Pancreas (tissue), 10 donors: ENCODE results near the gene SPATS2. TPM values are rescaled to one million over a fixed set of nuclear protein-coding genes. Genes with fewer than 3 reads are reported as not detected.

Experiments
- ATAC-seq, 4 donors: fragments of 200-7000 bp; cut with Tn5 transposase; one replicate each; pipeline versions ENCODE4 v1.8.0 to v1.9.1; 2020; ENCODE audit warnings: mild to moderate bottlenecking in 4 of 4, moderate library complexity in 4 of 4
- DNase-seq, 6 donors: peaks; one replicate each; pipeline ENCODE4 v3.0.0-alpha.2; 2020
- FAIRE-seq: peaks from 2 replicates; lab custom pipeline; 2012; peaks lifted over from hg19 to GRCh38; lab: Jason Lieb, UNC
- H3K27ac ChIP-seq, 4 donors: fragments of 200-600 bp; sonication (generic); 1 replicate in 3 of 4; 2 replicates in 1 of 4; pipeline versions ENCODE4 v1.5.0 to v1.8.0; 2020
- H3K27me3 ChIP-seq, 4 donors: fragments of 200-600 bp; one replicate each; pipeline ENCODE4 v1.8.0; 2021
- H3K36me3 ChIP-seq, 3 donors: fragments of 200-600 bp; sonication (generic) in 1 of 3; one replicate each; pipeline versions ENCODE4 v1.5.0 to v1.8.0; 2020 to 2021
- H3K4me1 ChIP-seq, 3 donors: fragments of 200-600 bp; one replicate each; pipeline ENCODE4 v1.8.0; 2021
- H3K4me3 ChIP-seq, 4 donors: fragments of 200-600 bp; sonication (generic) in 2 of 4; one replicate each; pipeline versions ENCODE4 v1.5.0 to v1.8.0; 2020 to 2021
- H3K9me3 ChIP-seq, 4 donors: fragments of 200-600 bp; one replicate each; pipeline ENCODE4 v1.8.0; 2021
- WGBS, 2 donors: extraction: QIAGEN DNeasy Blood & Tissue Kit; methylation state at CpG; one replicate each; pipeline ENCODE4 v1.1.7; 2013; 5-methylcytosine and 5-hydroxymethylcytosine counted together
- intact Hi-C, 3 donors: fragments of 100-400 bp; cut with DNase I; formaldehyde crosslinking; loops; one replicate each; pipeline versions ENCODE4 v1.11.1 to v1.14.2; 2022
- polyA plus RNA-seq, 2 donors: library from polyadenylated mRNA; stranded (reverse); fragments of 200-250 nt; gene quantifications; one replicate each; pipeline ENCODE4 v1.2.3, GENCODE V29; 2013
- total RNA-seq, 6 donors: library from RNA; stranded (reverse); fragmentation: NEBNext Ultra II Directional in 4 of 6; extraction: Animal tissue kit (Norgen Biotek cat#: 25700) in 4 of 6; gene quantifications; one replicate each; pipeline versions ENCODE4 v1.2.1 to v1.2.4, GENCODE V29; 2021 to 2023
- TF ChIP-seq, protein P1 (sequence below), 4 donors: fragments of 200-600 bp; sonication (generic) in 3 of 4; IDR thresholded peaks; one replicate each; pipeline versions ENCODE4 v1.5.0 to v1.8.0; 2021; ENCODE audit warnings: antibody characterized with exemption in 4 of 4
- donor health status: healthy with polysubstance abuse.
- donor health status: DM: no; HTN: no; CAD: no; lungs with moderate emphysema.
- donor health status: DM: no; HTN: no; CAD: no.
- donor health status: control.
- donor health status: control.
- donor health status: Bipolar disorder and iron deficiency.
- donor health status: DM: yes; HTN: yes; CAD: no.
- donor health status: DM: no; HTN: no; CAD: no.
- donor health status: DM: no; HTN: no; CAD: no.
- donor health status: DM: yes; HTN: yes; CAD: no.

Gene SPATS2
- total and polyA plus RNA-seq, 8 donors, result 7.2 to 12.5 (median 9.4) TPM

DNA sequence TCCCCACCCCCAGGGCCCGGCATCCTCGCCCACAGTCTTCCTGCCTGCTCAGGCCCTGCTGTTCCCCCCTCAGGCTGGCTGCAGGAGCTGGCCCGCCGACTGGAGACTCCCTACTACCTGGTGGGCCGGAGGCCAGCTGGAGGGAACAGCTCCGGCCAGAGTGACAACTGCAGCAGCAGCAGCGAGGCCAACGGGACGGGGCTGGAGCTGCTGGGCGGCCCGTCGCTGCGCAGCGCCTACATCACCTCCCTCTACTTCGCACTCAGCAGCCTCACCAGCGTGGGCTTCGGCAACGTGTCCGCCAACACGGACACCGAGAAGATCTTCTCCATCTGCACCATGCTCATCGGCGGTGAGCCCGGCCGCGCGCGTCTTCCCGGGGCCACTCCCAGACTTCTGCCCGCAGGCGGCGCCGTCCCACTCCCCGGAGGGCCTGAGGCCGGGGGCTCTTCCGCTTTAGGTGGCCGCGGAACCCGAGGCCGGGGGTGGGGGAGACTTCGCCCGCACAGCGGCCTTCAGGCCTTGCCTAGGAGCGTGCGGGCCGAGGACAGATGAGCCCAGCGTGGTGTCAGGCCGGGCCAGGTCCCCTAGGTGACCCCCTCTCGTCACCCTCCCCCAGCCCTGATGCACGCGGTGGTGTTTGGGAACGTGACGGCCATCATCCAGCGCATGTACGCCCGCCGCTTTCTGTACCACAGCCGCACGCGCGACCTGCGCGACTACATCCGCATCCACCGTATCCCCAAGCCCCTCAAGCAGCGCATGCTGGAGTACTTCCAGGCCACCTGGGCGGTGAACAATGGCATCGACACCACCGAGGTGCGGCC lies 181.8 kb downstream of the SPATS2 start:
- Histone ChIP-seq H3K9me3 (no peaks in the 10 kb centered on the region), H3K4me3 (peak overlapping the region in 1 of 4 donors; percentile 29), H3K27ac (no peak overlapping the region), H3K4me1 (peaks cover 12 to 24% (median 22%) of the 10 kb centered on the region in 3 donors), H3K27me3 (no peaks in the 10 kb centered on the region), H3K36me3 (no peaks in the 10 kb centered on the region)
- intact Hi-C loops, result no loop called here
- TF ChIP-seq, protein P1, sequence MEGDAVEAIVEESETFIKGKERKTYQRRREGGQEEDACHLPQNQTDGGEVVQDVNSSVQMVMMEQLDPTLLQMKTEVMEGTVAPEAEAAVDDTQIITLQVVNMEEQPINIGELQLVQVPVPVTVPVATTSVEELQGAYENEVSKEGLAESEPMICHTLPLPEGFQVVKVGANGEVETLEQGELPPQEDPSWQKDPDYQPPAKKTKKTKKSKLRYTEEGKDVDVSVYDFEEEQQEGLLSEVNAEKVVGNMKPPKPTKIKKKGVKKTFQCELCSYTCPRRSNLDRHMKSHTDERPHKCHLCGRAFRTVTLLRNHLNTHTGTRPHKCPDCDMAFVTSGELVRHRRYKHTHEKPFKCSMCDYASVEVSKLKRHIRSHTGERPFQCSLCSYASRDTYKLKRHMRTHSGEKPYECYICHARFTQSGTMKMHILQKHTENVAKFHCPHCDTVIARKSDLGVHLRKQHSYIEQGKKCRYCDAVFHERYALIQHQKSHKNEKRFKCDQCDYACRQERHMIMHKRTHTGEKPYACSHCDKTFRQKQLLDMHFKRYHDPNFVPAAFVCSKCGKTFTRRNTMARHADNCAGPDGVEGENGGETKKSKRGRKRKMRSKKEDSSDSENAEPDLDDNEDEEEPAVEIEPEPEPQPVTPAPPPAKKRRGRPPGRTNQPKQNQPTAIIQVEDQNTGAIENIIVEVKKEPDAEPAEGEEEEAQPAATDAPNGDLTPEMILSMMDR (IDR thresholded peaks at IDR 0.05), result no peak
- DNase-seq (peak in 2 of 6 donors; percentile 63 to 75), FAIRE-seq (no peak), ATAC-seq (no peak)
- 78 to 82% methylated on average over 63 to 70 of the region's 70 CpGs for WGBS, 2 donors

DNA sequence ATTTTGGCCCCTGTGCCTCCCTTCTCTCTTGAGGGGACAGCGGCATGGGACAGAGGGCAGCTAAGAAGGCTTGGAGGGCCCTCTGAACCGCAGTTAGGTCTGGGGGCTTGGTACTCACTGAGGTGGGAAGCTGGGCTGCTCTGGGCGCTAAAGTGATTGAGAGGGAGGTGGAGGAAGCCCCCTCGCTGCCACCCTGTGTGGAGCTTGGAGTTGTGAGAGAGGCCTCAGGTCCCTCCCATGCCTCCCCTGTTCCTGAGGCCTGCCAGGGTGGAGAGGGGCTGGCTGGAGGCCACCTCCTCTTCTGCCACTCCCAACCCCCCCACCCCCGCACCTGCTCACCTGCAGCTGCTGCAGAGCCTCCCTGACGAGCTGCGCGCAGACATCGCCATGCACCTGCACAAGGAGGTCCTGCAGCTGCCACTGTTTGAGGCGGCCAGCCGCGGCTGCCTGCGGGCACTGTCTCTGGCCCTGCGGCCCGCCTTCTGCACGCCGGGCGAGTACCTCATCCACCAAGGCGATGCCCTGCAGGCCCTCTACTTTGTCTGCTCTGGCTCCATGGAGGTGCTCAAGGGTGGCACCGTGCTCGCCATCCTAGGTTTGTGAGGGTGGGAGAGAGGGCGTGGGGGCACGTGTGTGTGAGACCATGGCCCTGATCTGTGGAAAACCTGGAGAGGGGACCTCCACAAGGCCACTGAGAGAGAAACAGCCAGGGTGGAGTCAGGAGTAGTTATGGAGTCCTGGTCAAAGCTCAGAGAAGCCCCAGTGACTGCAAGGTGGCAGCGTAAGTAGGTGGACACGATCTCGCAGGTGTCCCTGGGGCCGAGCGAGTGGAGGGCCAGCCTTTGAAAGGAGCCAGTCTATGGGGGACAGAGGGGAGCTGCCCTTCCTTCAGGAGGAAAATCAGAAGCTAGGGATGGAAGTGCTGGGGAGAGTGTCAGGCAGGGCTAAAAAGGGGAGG lies 182.8 kb downstream of the SPATS2 start:
- FAIRE-seq (no peak), DNase-seq (no peak), ATAC-seq (peak in 1 of 4 donors; percentile 2)
- Histone ChIP-seq H3K9me3 (no peaks in the 10 kb centered on the region), H3K27me3 (no peaks in the 10 kb centered on the region), H3K27ac (peak overlapping the region in 3 of 4 donors; percentile 4 to 60 (median 18)), H3K36me3 (no peaks in the 10 kb centered on the region), H3K4me3 (no peak overlapping the region), H3K4me1 (peaks cover 12 to 24% (median 22%) of the 10 kb centered on the region in 3 donors)
- TF ChIP-seq, protein P1 (IDR thresholded peaks at IDR 0.05), result no peak
- intact Hi-C loops, result no loop called here
- 62 to 88% methylated on average over 27 to 28 of the region's 28 CpGs for WGBS, 2 donors

DNA sequence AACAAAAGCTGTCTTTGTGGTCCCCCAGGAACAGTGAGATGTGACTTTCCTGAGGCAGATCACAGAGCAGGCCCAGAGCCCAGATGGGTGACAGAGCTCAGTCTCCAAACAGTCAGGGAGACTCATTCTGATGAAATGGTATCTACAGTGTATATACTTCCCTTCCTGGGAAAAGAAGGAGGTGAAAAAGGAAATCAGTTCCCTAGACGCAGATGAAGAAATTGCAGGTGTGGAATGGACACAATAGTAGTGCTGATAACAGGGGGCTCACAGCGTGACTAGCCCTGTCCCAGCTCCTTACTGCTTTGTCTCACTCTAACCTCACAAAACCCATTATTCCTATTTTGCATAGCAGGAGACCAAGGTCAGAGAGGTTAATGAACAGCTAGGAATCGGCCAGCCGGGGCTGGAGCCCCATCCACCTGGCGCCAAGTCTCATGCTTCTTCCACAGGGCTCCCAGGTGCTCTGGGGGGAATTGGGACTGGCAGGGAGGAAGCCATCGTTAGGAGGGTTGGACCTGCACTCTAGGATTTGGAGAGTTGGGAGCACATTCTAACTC lies 183.5 kb downstream of the SPATS2 start:
- Histone ChIP-seq H3K36me3 (no peaks in the 10 kb centered on the region), H3K4me3 (no peak overlapping the region), H3K27ac (peak overlapping the region in 3 of 4 donors; percentile 4 to 60 (median 18)), H3K4me1 (peaks cover 12 to 24% (median 22%) of the 10 kb centered on the region in 3 donors), H3K27me3 (no peaks in the 10 kb centered on the region), H3K9me3 (no peaks in the 10 kb centered on the region)
- TF ChIP-seq, protein P1 (IDR thresholded peaks at IDR 0.05), result no peak
- FAIRE-seq (no peak), ATAC-seq (peak; percentile 43 to 72 (median 60)), DNase-seq (peak in 3 of 6 donors; percentile 43 to 53 (median 50))
- WGBS, 2 donors, result 11 to 18% methylated on average over 6 of the region's 6 CpGs
- intact Hi-C loops, result no loop called here

DNA sequence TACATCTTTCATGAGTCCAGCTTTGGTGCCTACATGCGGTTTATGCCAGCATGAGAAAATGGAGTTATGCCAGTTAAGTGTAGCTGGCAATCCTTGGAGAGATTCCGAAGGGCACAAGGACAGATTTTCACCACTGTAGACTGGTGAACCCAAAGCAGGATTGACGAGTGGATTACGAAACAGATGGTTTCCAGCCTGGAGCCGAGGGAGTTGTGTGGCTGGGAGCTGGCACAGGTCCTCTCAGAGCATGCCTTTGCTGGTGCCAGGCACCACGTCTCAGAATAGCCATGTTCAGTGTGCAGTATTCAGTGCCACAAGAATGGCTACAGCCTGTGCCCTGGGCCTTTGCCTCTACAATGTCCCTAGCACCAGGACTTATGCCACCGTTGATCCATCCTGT lies 184.8 kb downstream of the SPATS2 start:
- FAIRE-seq (no peak), ATAC-seq (peak; percentile 76 to 84 (median 81))
- intact Hi-C loops, result no loop called here

More for the DNA sequence above, 184.8 kb downstream of the SPATS2 start:
- TF ChIP-seq, protein P1 (IDR thresholded peaks at IDR 0.05), result no peak
- H3K27me3 ChIP-seq, result no peaks in the 10 kb centered on the region
- peak; percentile 59 to 81 (median 69) for DNase-seq
- H3K9me3 ChIP-seq, result no peaks in the 10 kb centered on the region
- H3K36me3 ChIP-seq, result no peaks in the 10 kb centered on the region
- no peak overlapping the region for H3K4me3 ChIP-seq
- H3K4me1 ChIP-seq, result peaks cover 12 to 24% (median 22%) of the 10 kb centered on the region in 3 donors
- H3K27ac ChIP-seq, result peak overlapping the region in 3 of 4 donors; percentile 9 to 60 (median 50)
- WGBS, 2 donors, result 15 to 17% methylated on average over 7 of the region's 7 CpGs
